ENCODE results near the gene CCRL2.

Gene CCRL2

DNA sequence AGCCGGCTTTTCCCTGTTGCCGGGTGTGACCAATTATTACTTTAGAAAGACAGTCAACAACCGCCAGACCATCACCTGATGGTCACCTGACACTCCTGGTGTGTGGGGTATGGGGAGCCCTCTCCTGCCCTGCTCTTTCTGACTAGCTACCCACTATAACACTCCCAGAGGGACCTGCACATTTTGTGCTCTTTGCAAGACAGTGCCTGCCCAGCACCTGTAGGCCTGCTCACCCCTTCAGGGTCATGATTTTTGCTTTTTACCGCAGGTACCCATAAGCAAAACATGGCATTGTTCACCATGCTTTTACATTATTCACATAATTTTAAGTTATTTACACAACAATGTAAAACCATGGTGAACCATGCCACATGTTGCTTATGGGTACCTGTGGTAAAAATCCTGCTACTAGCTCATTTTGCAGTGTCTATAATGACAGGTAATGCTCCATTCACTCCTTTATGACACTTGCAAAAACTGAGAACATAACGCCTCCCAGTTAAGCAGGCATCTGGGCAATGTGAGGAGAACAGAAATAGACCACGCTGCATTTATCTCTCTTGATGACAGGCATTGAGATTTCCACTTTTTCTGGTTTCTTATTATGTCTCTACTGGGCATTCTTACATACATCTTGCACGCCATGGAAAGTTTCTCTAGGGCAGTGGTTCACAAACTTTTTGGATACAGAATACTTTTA lies 9.9 kb downstream of the CCRL2 start:
- no peaks in the 10 kb centered on the region for H3K9me3 ChIP-seq (ENCODE audit: control insufficient read depth, low read length)
- H3K79me2 ChIP-seq = no peaks in the 10 kb centered on the region
- H3K36me3 ChIP-seq (ENCODE audit: control insufficient read depth, insufficient read depth, low read length) = no peaks in the 10 kb centered on the region
- TF ChIP-seq, protein P1, sequence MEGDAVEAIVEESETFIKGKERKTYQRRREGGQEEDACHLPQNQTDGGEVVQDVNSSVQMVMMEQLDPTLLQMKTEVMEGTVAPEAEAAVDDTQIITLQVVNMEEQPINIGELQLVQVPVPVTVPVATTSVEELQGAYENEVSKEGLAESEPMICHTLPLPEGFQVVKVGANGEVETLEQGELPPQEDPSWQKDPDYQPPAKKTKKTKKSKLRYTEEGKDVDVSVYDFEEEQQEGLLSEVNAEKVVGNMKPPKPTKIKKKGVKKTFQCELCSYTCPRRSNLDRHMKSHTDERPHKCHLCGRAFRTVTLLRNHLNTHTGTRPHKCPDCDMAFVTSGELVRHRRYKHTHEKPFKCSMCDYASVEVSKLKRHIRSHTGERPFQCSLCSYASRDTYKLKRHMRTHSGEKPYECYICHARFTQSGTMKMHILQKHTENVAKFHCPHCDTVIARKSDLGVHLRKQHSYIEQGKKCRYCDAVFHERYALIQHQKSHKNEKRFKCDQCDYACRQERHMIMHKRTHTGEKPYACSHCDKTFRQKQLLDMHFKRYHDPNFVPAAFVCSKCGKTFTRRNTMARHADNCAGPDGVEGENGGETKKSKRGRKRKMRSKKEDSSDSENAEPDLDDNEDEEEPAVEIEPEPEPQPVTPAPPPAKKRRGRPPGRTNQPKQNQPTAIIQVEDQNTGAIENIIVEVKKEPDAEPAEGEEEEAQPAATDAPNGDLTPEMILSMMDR (IDR thresholded peaks at IDR 0.05) = no peak
- no peak overlapping the region for H3K9ac ChIP-seq
- H3K4me3 ChIP-seq (ENCODE audit: low read depth, low read length) = no peak overlapping the region
- H3K4me1 ChIP-seq = no peaks in the 10 kb centered on the region
- H3K27me3 ChIP-seq (ENCODE audit: control insufficient read depth, insufficient read depth, low read length) = no peaks in the 10 kb centered on the region
- no peak overlapping the region for H2AFZ ChIP-seq
- H3K4me2 ChIP-seq (ENCODE audit: low read length) = no peak overlapping the region
- H3K27ac ChIP-seq = no peak overlapping the region

DNA sequence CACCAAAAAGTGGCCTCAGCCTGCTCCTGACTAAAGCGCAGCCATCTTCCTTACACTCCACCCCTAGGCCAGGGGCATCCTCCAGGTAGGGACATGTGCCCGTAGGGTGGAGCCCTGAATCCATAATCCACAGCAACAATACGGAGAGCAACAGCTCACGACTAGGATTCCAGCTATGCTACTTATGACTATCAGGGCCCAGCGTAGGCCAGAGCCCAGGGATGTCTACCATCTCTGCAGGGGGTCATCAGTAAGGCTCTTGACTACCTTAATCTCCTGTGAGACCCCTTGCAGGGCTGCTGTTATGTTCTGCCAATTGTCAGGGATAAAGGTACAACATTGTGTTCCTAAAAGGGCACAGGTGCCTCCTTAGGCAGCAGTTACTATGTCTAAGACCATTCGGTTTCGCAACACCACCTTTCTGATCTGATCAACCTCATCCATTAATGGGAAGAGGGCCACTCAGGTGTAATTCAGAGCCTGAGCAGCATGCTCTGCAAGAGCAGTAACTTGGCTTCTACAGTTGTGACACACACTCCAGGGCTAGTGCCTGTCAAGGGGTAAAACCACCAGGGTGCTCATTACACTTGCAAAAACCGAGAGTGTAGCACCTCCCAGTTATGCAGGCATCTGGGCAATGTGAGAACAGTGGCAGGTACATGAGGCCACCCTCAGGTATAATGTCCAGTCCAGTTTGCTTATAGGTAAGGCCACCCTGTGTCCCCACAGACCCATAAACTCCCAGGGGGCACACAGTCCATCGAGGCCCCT lies 11.0 kb downstream of the CCRL2 start:
- TF ChIP-seq, protein P1 (IDR thresholded peaks at IDR 0.05) = no peak
- no peaks in the 10 kb centered on the region for H3K27me3 ChIP-seq (ENCODE audit: control insufficient read depth, insufficient read depth, low read length)
- H3K27ac ChIP-seq = no peak overlapping the region
- no peak overlapping the region for H3K4me3 ChIP-seq (ENCODE audit: low read depth, low read length)
- H3K9me3 ChIP-seq (ENCODE audit: control insufficient read depth, low read length) = no peaks in the 10 kb centered on the region
- H3K4me1 ChIP-seq = no peaks in the 10 kb centered on the region
- no peaks in the 10 kb centered on the region for H3K36me3 ChIP-seq (ENCODE audit: control insufficient read depth, insufficient read depth, low read length)
- no peak overlapping the region for H3K4me2 ChIP-seq (ENCODE audit: low read length)
- H3K79me2 ChIP-seq = no peaks in the 10 kb centered on the region
- no peak overlapping the region for H2AFZ ChIP-seq
- H3K9ac ChIP-seq = no peak overlapping the region

DNA sequence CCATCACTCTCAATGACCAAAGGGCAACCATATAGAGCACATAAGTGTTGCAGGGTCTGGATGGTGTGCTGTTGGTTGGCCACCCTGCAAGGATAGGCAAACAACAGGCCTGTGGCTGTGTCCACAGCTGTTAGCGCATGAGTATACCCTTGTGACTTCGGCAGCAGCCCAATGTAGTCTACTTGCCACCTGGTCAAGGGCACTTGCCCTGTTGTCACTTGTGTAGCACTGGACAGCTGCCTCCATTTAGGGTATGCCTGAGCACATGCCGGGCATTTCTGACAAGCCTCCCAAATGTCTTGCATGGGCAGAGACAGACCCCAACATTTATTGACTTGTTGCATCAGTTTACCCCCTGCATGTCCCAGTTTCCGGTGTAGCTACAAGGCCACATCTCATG lies 12.8 kb downstream of the CCRL2 start:
- Histone ChIP-seq H3K9ac (no peak overlapping the region), H3K27me3 (ENCODE audit: control insufficient read depth, insufficient read depth, low read length) (no peaks in the 10 kb centered on the region), H3K4me3 (ENCODE audit: low read depth, low read length) (no peak overlapping the region), H3K4me2 (ENCODE audit: low read length) (no peak overlapping the region), H3K27ac (no peak overlapping the region), H3K9me3 (ENCODE audit: control insufficient read depth, low read length) (no peaks in the 10 kb centered on the region), H3K79me2 (no peaks in the 10 kb centered on the region), H2AFZ (no peak overlapping the region), H3K4me1 (no peaks in the 10 kb centered on the region), H3K36me3 (ENCODE audit: control insufficient read depth, insufficient read depth, low read length) (no peaks in the 10 kb centered on the region)
- TF ChIP-seq, protein P1 (IDR thresholded peaks at IDR 0.05) = no peak

DNA sequence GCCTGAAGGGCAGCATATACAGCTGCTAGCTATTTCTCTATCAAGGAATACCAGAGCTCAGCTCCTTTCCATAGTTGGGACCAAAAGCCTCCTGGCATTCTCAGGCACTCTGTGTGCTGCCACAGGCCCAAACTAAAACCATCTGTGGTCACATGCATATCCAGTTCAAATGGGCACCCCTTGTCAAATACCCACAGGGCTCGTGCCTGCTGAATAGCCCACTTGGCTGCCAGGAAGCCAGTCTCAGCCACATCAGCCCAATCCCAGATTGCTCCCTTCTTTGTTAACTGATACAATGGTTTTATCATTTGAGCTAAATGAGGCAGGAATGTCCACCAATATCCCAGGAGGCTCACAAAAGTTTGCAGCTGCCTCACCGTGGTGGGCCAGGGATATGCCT lies 13.9 kb downstream of the CCRL2 start:
- no peaks in the 10 kb centered on the region for H3K4me1 ChIP-seq
- H3K9me3 ChIP-seq (ENCODE audit: control insufficient read depth, low read length) = no peaks in the 10 kb centered on the region
- no peak overlapping the region for H3K4me2 ChIP-seq (ENCODE audit: low read length)
- no peaks in the 10 kb centered on the region for H3K36me3 ChIP-seq (ENCODE audit: control insufficient read depth, insufficient read depth, low read length)
- no peak overlapping the region for H3K27ac ChIP-seq
- no peaks in the 10 kb centered on the region for H3K27me3 ChIP-seq (ENCODE audit: control insufficient read depth, insufficient read depth, low read length)
- TF ChIP-seq, protein P1 (IDR thresholded peaks at IDR 0.05) = no peak
- H3K4me3 ChIP-seq (ENCODE audit: low read depth, low read length) = no peak overlapping the region
- H3K9ac ChIP-seq = no peak overlapping the region
- no peak overlapping the region for H2AFZ ChIP-seq
- H3K79me2 ChIP-seq = no peaks in the 10 kb centered on the region
